Ammon's horn (tissue), 1 donor: ENCODE data around the gene PLEKHO1.
"Not testable (repeated sequence)": the region's sequence is repeated elsewhere in the genome, so short reads cannot be mapped to it uniquely, and the experiment has no call there.

ENCODE experiments used
- DNase-seq: peaks from one replicate; pipeline ENCODE4 v3.0.0-alpha.2; 2016; ENCODE audit warnings: low spot score

The PLEKHO1 gene

GRCh38 chr1:150173141-150173585, 23.4 kb downstream of the PLEKHO1 start:
- no peak for DNase-seq

DNA sequence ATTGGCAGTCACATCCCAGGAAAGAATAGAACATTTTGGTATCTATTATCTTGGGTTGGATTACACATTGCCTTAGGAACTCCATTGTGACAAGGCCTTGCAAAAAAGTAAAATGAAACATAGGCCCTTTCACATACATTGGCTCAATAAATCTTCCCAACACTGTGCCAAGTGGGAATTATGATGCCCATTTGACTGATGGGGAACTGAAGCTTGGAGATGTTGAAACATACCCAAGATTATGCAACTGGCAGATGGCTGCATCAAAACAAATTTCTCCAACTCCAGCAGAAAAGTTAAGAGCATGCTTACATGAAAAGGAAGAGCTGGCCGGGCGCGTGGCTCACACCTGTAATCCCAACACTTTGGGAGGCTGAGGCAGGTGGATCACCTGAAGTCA, 26.9 kb downstream of the PLEKHO1 start:
- DNase-seq, result peak; percentile 49

- no peak for DNase-seq
These were observed 28.8 kb downstream of the PLEKHO1 start for GRCh38 chr1:150178548-150178947.

DNA sequence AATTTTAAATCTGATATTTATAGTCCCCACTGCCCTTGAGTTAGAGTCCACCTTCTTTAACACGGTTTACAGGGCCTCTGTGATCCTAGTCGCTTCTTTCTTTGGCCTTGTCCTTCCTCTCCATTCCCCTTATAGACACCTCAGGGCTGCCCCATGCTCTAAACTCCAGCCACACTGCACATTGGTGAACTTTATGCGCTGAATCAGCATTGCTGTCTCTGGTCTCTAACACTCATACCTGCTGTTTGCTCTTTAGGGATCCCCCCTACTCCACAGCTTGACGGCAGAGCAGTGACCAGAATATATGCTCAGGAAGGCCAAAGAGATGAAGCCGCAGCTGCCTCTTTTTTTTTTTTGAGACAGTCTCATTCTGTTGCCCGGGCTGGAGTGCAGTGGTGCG, 30.2 kb downstream of the PLEKHO1 start:
- no peak for DNase-seq

- DNase-seq, result no peak
These were observed 30.8 kb downstream of the PLEKHO1 start for GRCh38 chr1:150180474-150180873.

DNA sequence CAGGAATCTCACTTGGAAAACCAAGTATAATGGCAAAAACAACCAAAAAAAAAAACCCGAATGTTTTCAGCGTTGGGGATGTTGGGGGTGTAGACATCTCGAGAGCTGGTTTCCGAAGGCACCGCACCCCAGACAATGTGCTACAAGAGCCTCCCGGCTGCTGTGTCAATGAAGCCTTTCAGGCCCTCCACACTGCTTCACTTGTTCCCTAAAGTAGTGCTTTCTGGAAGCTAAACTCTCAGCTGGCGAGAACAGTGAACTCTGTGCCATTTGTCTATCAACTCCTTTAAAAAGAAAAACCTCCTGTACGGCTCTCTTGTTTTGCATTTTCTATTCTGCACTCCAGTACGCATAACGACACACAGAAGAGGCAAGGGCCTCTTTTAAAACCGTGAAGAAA, 32.5 kb downstream of the PLEKHO1 start:
- peak; percentile 89 for DNase-seq

DNA sequence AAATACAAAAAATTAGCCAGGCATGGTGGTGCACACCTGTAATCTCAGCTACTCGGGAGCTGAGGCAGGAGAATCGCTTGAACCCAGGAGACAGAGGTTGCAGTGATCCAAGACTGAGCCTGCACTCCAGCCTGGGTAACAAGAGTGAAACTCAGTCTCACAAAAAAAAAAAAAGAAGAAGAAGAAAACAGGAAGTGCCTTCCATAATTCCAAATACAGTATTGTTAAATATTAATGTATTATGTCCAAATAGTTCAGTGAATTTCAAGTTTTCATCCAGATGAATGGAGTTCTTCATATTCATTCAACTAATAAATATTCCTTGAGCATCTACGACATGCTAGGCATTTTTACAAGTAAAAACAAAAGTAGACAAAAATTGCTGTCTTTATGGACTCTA, 33.3 kb downstream of the PLEKHO1 start:
- no peak for DNase-seq

DNA sequence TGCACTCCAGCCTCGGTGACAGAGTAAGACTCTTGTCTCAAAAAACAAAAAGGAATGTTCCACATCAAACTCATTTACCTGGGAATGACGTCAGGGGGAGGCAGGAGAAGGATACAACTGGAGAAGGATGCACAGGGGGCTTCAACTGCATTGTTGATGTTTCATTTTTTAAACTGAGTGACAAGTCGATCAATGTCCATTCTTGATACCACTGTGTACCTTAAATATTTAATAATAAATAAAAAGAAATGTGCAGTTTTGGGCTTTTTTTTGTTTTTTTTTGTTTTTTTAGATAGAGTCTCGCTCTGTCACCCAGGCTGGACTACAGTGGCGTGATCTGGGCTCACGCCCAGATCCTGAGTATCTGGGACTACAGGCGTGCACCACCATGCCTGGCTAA, 35.8 kb downstream of the PLEKHO1 start:
- no peak for DNase-seq

DNA sequence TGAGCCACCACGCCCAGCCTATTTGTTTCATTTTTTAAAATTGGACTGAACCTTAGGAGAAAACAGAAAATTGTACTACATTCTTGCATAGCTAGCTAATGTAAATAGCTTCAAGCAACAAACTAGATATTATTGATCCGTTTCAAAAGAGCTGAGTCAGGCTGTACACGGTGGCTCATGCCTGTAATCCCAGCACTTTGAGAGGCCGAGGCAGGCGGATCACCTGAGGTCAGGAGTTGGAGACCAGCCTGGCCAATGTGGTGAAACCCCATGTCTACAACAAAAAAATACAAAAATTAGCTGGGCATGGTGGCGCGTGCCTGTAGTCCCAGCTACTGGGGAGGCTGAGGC, 36.7 kb downstream of the PLEKHO1 start:
- not testable (repeated sequence) for DNase-seq

DNA sequence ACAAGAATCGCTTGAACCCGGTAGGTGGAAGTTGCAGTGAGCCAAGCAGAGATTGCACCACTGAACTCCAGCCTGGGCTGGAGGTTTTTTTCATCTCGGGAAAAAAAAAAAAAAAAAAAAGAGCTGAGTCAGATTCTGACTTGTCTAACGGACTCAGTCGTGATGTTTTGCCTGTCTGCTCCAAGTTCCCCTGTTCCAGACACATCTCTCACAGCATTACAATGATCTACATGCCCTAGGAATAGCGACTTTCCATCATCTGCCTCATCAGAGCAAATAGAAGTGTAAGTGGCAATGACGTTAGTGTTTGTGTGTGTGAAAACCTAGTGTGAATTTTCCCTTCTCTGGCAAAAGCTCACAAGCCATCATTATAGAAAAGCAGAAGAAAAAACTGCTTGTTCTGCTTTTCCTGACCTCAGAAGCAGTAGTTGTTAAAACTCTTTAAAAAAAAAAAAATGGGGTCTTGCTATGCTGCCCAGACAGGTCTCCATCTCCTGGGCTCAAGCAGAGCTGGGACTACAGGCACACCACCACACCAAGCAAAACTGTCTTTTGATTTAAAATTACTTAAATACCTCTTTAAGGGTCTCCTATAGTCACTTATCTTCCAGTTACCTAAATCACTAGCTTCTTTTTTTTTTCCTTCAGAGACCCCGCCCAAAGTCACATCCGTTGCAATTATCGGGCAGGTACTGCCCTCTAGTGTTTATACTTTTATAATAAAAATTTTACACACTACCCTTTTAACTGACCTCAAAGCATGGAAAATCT, 37.3 kb downstream of the PLEKHO1 start:
- peak; percentile 56 for DNase-seq

DNA sequence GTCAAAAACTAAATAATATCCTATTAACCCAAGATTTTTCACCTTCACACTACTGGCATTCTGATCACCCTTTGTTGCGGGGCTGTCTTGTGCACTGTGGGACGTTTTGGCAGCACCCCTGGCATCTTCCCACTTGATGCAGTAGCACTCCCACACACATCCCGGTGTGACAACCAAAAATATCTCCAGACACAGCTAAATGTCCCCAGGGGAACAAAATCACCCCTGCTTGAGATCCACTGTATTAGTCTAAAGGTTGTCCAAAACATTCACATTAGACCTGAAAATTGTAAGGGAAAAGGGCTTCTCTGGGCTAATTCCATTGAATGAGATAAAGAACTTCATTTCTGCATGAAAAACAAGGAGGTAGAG, 37.8 kb downstream of the PLEKHO1 start:
- DNase-seq, result peak; percentile 32

DNA sequence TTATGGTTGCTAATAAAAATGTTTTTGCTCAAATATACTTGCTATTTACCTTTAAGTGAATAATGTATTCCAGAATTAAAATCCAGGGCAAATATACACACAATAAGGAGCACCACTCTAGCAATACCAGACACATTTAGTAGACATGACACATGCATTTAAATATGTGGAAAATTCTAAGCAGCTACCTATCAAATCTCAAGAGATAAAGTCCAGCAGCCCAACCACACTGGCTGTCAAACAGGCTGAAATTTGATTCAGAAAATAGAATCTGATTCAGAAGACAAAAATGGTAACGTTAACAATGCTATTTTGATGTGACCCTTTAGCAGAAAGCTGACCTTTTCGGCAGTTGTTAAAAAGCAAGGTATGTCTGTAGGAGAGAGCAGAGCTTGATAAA, 42.3 kb downstream of the PLEKHO1 start:
- DNase-seq, result no peak

DNA sequence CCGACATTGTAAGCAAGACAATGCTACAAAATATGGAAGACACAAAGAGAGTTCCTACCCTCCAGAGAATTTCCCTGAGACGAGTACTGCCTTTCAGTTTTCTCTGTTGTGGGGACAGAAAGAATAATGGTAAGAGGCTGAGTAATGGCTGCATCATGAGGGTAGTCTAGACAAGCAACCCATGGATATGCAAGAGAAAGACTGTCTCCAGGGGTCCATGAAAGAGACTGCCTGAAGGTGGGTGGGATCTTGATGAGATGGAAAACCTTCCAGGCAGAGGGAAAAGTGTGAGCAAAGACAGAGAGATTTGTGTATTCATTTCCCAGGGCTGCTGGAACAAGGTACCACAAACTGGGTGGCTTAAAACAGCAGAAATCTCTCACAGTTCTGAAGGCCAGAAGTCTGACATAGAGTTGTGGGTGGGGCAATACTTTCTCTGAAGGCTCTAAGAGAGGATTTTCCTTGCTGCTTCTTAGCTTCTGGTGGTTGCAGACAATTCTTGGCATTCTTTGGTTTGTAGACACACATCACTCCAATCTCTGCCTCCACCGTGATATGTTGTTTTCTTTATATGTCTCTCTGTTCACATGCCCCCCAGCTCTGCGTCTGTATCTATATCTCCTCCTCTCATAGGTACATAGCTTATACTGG, 44.8 kb downstream of the PLEKHO1 start:
- no peak for DNase-seq

- no peak for DNase-seq
These were observed 46.7 kb downstream of the PLEKHO1 start for GRCh38 chr1:150196417-150196816.

DNA sequence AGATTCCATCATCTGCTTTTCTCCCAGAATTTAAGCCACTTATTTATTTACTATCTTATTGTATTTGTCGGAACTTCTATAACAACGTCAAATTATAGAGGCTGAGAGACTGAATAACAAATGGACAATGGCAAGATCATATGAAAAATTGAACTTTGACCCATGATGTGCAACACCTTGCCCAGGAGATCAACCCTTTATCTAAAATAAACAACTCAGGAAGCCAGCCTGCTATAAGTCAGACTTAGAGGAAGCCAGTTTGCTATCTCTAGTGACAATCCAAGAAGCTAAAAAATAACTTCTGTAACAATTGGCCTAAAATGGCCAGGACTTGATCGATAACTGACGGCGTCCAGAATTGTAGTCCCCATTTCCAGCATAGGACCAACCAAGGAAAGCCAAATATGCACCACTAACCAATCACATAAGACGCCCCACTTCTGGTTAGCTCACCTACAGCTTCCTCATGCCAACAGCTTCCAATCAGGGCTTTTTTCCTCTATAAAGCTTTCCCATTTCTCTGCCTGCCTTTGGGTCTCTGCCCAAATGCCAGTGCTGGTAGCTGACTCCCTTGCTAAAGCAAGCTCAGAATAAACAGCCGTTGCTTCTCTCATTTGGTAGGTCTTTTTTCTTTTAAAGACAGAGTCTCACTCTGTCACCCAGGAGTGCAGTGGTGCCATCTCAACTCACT, 57.7 kb downstream of the PLEKHO1 start:
- DNase-seq, result no peak

GRCh38 chr1:150208460-150208859, 58.7 kb downstream of the PLEKHO1 start:
- DNase-seq, result not testable (repeated sequence)
